ENCODE data around the gene DUSP12. TPM values are rescaled to one million over a fixed set of nuclear protein-coding genes. Genes with fewer than 3 reads are reported as not detected.

Gene DUSP12
- total RNA-seq, 2 experiments from 2014 or later: 20.3 to 23.0 TPM

GRCh38 chr1:161709373-161709772 is 40.2 kb upstream of the DUSP12 start:
- no peak overlapping the region for H3K4me3 ChIP-seq (ENCODE audit: low read length)
- H3K4me1 ChIP-seq (ENCODE audit: insufficient read depth, low read length): no peaks in the 10 kb centered on the region

GRCh38 chr1:161710560-161710959 is 39.0 kb upstream of the DUSP12 start:
- no peaks in the 10 kb centered on the region for H3K4me1 ChIP-seq (ENCODE audit: insufficient read depth, low read length)
- DNase-seq (no peak), ATAC-seq (ENCODE audit: poor library complexity) (no peak)
- H3K27ac Mint-ChIP-seq: no peak overlapping the region
- intact Hi-C loops (cut with DNase I, micrococcal nuclease): no loop called here
- peaks cover 38% of the 10 kb centered on the region for H3K27me3 Mint-ChIP-seq
- H3K36me3 ChIP-seq (ENCODE audit: insufficient read depth, low read length): no peaks in the 10 kb centered on the region
- no peaks in the 10 kb centered on the region for H3K36me3 Mint-ChIP-seq (ENCODE audit: low read depth)
- POLR2A ChIA-PET: no interaction called here
- H3K4me1 Mint-ChIP-seq (ENCODE audit: low read depth): no peaks in the 10 kb centered on the region
- H3K27ac ChIP-seq (ENCODE audit: low read depth in 1 of 2, low read length in 2 of 2): no peak overlapping the region
- no peak overlapping the region for H3K4me3 Mint-ChIP-seq
- H3K27me3 ChIP-seq (ENCODE audit: control insufficient read depth in 1 of 2, insufficient read depth in 2 of 2, low read length in 2 of 2): peaks cover 0 to 2% of the 10 kb centered on the region in 2 experiments
- no peak overlapping the region for H3K4me3 ChIP-seq (ENCODE audit: low read length)
- H3K9me3 Mint-ChIP-seq: no peaks in the 10 kb centered on the region
- TF ChIP-seq CTCF (IDR thresholded peaks at IDR 0.05): no peak
- CTCF ChIA-PET: no interaction called here
- H3K9me3 ChIP-seq (ENCODE audit: control insufficient read depth in 1 of 2, insufficient read depth in 1 of 2, low read length in 2 of 2): no peaks in the 10 kb centered on the region

More at GRCh38 chr1:161709373-161709772, 40.2 kb upstream of the DUSP12 start:
- Mint-ChIP-seq H3K4me1 (ENCODE audit: low read depth) (no peaks in the 10 kb centered on the region), H3K27ac (no peak overlapping the region), H3K4me3 (no peak overlapping the region), H3K27me3 (peaks cover 30% of the 10 kb centered on the region), H3K9me3 (no peaks in the 10 kb centered on the region), H3K36me3 (ENCODE audit: low read depth) (no peaks in the 10 kb centered on the region)
- no peak for TF ChIP-seq CTCF (IDR thresholded peaks at IDR 0.05)
- DNase-seq (no peak), ATAC-seq (ENCODE audit: poor library complexity) (no peak)
- H3K27me3 ChIP-seq (ENCODE audit: control insufficient read depth in 1 of 2, insufficient read depth in 2 of 2, low read length in 2 of 2): peaks cover 0 to 2% of the 10 kb centered on the region in 2 experiments
- intact Hi-C loops (cut with DNase I, micrococcal nuclease): no loop called here
- no peak overlapping the region for H3K27ac ChIP-seq (ENCODE audit: low read depth in 1 of 2, low read length in 2 of 2)
- CTCF ChIA-PET: no interaction called here
- POLR2A ChIA-PET: interaction anchor here (0.7 kb wide), 1 partner anchor 39 kb away, joined by 3 read pairs; no protein-coding TSS in a partner anchor
- H3K9me3 ChIP-seq (ENCODE audit: control insufficient read depth in 1 of 2, insufficient read depth in 1 of 2, low read length in 2 of 2): no peaks in the 10 kb centered on the region
- H3K36me3 ChIP-seq (ENCODE audit: insufficient read depth, low read length): no peaks in the 10 kb centered on the region

GRCh38 chr1:161718559-161719324 is 30.8 kb upstream of the DUSP12 start:
- no peak for DNase-seq
- CTCF ChIA-PET: no interaction called here
- Mint-ChIP-seq H3K36me3 (ENCODE audit: low read depth) (no peaks in the 10 kb centered on the region), H3K4me1 (ENCODE audit: low read depth) (peaks cover 6% of the 10 kb centered on the region), H3K27ac (no peak overlapping the region), H3K4me3 (no peak overlapping the region), H3K9me3 (no peaks in the 10 kb centered on the region), H3K27me3 (peaks cover 25% of the 10 kb centered on the region)
- Histone ChIP-seq H3K4me3 (ENCODE audit: low read length) (no peak overlapping the region), H3K4me1 (ENCODE audit: insufficient read depth, low read length) (no peaks in the 10 kb centered on the region), H3K27me3 (ENCODE audit: control insufficient read depth in 1 of 2, insufficient read depth in 2 of 2, low read length in 2 of 2) (no peaks in the 10 kb centered on the region), H3K9me3 (ENCODE audit: control insufficient read depth in 1 of 2, insufficient read depth in 1 of 2, low read length in 2 of 2) (no peaks in the 10 kb centered on the region), H3K27ac (ENCODE audit: low read depth in 1 of 2, low read length in 2 of 2) (no peak overlapping the region), H3K36me3 (ENCODE audit: insufficient read depth, low read length) (no peaks in the 10 kb centered on the region)
- no peak for ATAC-seq (ENCODE audit: poor library complexity)
- POLR2A ChIA-PET: no interaction called here
- TF ChIP-seq CTCF (IDR thresholded peaks at IDR 0.05): no peak
- intact Hi-C loops (cut with DNase I, micrococcal nuclease): no loop called here

Measured in CD4-positive, alpha-beta T cell (primary cell).